ENCODE measurements around the gene CYSRT1.

CYSRT1 gene

DNA sequence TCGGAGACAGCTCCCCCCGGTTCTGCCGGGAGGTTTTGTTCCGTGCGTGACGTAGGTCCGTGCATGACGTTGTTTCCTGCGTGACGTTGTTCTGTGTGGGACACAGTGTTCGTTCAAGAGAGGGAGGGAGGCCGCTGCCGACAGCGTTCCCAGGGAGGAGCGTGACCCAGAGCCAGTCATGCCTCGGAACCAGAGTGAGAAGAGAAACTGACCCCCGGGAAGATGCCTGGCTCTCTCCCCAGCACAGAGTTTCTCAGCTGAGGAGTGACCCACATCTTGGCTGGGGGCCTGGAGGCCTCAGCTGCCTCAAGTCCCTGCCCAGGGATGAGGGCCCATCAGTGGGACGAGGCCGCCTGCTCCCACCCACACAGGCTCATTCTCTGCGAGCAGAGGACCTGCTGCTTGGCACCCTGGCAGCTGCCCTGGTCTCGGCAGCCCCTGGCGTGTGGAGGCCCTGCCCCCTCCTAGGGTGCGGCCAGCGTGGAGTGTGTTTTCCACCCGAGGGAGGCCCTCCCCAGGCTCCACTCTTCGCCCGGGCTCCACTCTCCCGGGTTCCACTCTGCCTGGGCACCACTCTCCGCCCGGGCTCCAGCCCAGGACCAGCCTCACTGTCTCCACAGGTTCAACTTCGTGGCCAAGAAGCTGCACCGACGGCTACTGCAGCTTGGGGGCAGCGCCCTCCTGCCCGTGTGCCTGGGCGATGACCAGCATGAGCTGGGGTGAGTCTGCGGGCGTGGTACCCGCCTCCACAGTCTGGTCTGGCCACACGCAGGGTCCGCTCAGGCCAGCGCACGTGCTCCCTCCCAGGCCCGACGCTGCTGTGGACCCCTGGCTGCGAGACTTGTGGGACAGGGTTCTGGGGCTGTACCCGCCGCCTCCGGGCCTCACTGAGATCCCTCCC lies 11.6 kb upstream of the CYSRT1 start:
- DNase-seq: no peak

DNA sequence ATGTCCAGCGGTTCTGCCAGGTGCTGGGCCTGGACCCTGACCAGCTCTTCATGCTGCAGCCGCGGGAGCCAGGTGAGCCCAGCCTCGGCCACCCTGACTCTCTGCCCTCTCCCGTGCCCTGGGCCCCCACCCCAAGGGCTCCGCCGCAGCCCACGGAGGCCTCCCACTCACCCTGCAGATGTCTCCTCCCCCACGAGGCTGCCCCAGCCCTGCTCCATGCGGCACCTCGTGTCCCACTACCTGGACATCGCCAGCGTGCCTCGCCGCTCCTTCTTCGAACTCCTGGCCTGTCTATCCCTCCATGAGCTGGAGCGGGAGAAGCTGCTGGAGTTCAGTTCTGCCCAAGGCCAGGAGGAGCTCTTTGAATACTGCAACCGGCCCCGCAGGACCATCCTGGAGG lies 10.4 kb upstream of the CYSRT1 start:
- DNase-seq: no peak

DNA sequence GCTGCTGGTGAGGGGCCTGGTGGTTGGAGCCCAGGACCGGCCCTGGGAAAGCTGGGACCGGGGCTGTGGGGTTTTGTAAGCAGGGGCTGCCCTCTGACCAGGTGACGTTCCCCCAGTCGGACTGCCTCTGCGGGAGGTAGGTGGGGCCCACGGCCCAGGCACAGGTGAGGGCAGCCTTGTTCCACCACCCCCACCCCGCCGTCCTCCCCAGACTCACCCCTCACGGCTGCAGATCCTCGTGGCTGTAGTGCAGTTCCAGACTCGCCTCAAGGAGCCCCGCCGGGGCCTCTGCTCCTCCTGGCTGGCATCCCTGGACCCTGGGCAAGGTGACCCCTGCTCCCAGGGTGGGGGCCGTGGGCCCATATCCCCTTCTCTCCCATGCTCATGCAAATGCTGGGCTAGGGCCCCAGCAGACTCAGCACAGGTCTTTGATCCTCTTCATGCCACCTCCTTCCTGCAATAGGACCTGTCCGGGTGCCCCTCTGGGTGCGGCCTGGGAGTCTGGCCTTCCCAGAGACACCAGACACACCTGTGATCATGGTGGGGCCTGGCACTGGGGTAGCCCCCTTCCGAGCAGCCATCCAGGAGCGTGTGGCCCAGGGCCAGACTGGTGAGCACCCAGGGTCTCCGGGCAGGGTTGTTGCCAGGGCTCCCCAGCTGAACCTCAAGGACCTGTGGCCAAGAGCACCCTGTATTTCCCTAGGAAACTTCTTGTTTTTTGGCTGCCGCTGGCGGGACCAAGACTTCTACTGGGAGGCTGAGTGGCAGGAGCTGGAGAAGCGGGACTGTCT lies 9.6 kb upstream of the CYSRT1 start:
- DNase-seq: no peak

DNA sequence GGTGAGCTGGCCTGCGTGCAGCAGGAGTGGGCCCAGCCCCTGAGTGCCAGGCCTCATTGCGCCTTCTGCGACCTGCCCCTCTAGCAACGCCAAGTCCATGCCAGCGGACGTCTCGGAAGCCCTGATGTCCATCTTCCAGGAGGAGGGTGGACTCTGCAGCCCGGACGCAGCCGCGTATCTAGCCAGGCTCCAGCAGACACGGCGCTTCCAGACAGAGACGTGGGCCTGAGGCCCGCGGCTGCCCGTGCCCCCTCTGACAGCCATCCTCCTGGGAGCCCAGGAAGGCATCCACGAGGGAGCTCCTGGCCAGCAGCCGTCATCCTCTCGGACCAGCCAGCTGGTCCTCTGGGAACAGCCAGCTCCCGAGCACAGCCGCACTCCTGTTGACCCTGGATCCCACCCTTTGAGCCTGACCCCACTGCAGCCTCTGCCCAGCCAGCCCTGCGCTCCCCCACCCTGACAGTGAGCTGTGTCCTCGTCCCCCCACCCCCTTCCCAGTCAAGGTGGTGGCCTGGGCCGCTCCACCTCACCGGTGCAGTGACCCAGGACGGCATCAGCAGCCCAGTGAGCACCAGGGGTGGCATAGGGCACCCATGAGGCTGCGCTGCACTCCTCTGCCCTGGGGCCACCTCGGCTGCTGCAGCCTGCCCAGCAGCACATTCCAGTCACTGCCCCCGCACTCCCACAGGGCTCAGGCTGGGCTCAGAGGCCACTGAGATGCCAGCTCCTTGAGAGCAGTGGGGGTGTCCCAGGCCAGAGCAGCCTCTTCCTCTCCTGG lies 8.6 kb upstream of the CYSRT1 start:
- DNase-seq: no peak

DNA sequence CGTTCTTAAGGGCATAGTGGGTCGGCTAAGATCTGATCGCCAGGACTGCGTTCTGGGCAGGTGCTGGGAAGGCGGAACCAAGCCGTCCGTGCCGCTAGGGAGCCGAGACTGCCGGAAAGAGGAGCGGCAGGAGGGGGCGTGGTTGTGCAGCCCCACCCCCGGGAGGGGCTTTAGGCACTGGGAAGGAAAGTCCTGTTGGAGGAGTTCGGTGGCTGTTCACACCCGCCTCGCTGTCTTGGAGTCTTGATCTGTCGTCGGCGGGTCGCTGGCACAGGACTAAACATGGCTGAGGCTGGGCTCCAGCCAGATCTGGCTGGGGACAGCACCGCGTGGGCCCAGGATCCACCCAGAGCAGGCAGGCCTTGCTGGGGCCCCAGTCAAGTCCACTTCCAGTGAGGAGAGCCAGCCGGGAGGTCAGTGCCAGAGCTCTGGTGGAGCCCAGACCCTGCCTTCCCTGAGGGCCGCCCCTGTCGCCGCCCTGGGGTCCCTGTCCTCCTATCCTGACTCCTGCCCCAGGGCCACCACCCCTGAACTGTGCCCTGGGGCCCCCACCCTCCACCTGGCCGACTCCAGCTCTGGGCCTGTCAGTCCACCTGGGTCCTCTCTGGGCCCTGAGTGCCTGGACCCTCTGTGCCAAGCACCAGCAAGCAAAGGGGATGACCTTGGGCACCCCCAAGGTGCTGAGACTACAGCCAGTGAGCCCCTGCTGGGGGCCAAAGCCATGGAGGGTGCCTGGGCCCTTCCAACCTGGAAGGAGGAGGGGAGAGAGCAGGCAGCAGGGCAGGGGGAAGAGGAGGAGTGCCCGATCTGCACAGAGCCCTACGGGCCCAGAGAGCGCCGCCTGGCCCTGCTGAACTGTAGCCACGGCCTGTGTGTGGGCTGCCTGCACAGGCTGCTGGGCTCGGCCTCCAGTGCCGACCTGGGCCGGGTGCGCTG lies 7.4 kb upstream of the CYSRT1 start:
- no peak for DNase-seq

DNA sequence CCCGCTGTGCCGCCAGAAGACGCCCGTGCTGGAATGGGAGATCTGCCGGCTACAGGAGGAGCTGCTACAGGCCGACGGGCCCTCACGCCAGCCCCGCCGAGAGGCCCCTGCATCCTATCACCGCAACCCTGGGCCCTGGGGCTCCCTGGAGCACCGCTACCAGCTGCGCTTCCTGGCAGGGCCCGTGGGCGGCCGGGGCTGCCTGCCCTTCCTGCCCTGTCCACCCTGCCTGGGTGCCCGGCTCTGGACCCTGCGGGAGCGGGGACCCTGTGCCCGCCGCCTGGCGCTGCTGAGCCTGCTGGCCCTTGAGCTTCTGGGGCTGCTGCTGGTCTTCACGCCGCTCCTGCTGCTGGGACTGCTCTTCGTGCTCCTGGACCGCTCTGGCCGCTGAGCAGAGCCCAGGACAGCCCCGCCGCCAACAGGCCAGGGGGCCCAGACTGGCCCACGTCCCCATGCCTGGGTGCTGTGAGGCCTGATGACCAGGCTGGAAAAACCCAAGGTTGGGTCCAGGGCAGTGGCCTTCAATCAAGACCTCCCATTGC lies 6.7 kb upstream of the CYSRT1 start:
- no peak for DNase-seq

DNA sequence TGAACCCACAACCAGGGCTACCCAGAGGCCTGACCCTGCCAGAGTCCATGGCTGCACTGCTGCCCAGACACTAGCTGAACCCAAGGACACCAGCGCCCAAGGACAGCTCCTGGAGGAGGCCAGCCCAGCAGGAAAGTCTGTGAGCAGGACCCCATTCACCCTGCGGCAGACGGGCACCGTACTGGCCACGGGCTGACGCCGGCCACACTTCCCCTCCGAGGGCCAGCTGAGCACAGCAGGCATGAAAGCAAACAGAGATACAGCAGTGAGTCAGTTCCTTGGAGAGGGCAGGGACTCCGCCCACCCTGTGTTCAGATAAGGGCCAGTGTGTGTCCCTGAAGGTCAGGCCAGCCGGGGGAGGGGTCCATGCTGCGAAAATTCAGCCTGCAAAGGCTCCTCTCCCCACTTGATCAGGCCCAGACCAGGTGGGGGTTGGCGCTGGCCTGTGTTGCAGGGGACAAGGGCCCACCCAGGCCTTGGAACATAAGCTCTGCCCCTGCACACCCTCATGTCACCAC lies 6.2 kb upstream of the CYSRT1 start:
- no peak for DNase-seq

DNA sequence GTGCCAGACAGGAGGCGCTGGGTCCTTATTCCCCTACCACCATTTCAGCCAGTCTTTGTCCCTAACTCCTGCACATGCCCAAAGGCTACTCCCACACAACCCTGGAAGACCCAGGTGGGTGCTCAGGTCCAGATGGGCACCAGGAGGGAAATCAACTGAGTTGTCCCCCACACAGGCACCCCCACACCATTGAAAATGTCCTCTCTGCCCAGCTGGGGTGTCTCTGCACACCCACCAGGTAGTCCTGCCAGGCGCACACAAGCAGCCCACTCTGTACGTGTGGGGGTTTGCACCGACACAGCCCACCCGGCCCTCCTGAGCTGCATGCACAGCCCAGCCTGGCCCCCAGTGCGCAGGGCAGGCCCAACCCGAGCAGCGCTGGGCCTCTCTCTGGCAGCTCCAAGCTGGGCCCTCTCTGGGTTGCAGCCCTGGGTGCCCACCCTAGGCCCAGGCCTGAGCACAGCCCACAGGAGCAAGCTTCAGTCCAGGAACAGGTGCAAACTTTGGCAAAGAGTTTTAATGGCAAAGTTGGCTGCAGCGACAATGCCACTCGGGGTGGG lies 5.1 kb upstream of the CYSRT1 start:
- DNase-seq: no peak

DNA sequence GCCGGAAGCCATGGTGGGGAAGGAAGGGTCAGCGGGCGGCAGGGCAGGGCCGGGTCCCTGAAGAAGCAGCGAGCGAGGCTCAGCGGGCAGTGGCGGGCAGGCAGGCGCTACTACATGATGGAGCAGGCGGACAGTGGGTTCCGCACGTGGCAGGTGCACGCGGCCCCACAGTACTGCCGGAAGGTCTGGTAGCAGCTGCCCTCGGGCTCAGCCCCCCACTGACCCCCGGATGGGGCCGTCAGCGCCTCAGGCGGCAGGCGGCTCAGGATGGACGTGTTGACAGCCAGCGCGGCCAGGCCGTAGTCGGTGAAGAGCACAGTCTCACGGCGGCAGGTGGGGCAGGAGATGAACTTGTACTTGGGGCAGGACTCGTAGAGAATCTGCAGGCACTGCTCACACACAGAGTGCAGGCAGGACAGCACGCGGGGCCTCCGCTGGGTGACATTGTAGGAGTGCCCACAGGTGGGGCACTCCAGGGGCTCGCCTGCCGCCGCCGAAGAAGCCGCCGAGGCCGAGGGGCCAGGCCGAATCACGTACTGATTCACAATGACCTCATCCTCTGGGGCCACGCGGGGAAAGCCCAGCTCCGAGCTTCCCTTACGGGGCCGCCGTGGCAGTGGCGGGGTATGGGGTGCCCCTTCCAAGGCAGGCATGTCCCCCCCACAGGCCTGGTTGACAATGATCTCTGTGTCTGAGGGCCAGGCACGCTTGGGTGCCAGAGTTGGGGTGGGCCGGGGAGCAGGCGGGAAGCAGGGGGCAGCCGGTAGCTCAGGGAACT lies 4.5 kb upstream of the CYSRT1 start:
- no peak for DNase-seq

DNA sequence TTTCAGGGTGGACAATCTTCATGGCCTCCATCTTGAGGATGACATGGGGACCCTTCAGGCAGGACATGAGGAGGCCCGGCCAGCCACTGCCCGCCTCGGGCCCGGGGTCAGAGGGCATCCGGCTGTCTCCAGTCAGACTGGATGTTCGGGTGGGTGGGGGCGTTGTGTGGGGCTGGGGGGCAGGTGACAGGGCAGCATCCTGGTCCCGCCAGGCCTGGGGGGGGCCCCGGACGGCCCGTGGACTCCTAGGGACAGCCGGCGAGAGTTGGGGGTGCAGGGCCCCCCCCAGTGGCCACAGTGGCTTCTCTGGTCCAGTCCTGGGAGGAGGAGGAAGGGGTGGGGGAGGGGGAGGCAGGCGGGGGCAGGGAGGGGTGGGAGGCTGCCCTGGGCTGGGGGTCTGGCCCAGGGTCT lies 3.9 kb upstream of the CYSRT1 start:
- no peak for DNase-seq

DNA sequence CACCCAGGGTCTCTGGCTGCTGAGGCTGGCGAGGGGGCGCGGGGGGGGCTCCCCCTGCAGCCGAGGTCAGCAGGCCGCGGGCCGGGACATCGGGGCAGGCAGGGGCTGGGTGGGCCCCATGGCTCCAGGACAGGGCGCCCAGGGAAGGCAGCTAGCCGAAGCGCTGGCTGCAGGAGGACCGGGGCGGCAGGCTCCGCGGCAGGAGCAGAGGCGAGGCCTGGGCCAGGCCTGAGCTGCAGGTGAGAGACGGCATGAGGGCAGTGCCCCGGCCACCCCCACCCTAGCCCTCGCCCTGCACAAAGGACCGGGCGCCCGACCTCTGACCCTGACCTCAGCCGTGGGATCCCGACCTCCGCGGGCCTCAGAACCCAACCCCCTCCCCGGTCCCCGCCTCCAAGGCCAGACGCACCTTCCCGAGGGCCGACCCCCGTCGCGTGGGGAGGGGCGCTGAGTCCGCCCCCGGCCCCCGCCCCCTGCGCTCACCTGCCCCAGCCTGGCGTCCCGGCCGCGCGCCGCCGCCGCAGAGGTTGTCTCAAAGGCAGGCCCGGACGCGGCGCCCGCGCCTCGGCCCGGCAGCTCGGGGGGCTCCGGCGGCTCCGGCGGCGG lies 3.4 kb upstream of the CYSRT1 start:
- DNase-seq: no peak

DNA sequence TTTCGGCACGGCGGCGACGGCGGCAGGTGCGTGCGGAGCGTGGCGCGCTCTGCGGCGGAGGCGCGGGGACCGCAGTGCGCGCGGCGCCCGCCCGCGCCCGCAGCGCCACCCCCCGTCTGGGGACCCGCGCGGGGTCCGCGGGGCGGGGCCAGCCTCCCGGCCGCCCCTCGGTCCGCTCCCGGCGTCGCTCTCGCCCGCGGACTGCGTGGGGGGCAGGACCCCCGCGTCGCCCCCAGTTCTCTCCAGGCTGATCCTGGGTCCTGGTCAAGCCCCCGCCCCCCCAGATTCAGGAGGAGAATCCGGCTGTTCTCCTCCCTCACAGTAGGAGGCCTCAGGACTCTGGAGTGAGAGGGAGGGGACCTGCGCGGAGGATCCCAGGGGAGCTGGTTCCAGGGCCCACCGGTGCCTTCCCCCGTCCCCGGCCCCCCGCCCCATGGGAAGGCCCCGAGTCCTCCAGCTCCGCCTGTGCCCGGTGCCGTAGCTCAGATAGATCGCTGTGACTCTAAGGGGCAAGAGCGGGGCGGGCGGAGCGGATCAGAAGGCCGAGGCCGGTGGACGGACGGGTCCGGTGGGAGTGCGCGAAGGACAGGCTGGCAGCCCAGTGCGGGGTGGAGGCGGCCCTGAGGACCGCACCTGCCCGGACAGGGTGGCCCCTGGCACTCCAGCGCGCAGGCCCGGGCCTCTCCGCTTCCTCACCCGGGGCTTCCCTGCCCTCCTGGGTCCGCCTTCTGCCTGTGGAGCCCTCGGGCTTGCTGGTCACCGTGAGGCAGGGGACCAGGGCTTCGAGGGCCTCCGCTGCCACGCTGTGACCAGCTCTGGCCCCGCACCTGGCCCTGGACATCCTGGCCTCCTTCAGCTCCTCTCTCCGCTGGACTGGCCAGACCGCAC lies 2.5 kb upstream of the CYSRT1 start, which contains the start of gene RNF208:
Gene RNF208 (minus strand): TSS at position 51 of the 888 bp plus-strand sequence. CDS start 1,028 bp downstream, outside the sequence.
- DNase-seq: no peak

DNA sequence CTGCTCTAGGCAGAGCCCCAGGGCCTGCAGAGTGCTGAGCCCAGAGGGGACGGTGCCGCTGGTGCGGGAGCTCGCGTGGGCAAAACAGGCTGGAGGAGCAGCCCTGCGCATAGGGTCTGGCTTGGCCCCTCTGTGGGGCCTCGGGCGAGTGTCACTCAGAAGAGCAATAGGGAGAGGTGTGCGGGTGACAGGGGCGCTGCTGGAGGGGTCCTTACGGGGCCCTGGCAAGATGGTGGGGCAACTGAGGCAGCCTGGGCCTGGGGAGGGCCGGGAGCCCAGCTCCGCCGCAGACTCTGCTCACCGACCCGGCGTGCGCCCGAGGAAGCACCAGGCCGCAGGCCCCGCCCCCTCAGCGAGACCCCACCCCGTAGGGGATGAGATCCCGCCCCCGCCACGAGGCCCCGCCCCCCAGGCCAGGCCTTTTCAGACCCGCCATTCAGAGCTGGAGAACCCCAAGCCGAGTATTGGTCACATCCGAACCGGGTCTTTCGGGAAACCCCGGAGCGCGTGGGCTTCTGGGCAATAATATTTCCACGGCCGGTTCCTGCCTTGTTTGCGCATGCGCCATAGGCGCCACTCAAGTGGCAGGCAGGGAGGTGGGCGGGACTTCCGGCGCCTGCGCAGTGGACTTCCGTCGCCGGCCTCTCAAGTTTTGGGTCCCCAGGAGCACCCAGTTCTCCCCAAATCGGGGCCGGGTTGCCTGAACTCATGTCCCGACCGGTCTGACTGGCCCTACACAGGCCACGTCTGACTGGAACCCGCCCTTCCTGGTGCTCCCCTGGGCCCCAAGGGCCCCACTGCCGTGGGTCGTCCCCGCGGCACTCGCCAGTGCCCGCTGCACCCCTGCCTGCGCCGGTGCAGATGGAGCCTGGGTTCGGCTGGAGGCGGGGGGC lies 1.6 kb upstream of the CYSRT1 start:
- peak; percentile 73 for DNase-seq

DNA sequence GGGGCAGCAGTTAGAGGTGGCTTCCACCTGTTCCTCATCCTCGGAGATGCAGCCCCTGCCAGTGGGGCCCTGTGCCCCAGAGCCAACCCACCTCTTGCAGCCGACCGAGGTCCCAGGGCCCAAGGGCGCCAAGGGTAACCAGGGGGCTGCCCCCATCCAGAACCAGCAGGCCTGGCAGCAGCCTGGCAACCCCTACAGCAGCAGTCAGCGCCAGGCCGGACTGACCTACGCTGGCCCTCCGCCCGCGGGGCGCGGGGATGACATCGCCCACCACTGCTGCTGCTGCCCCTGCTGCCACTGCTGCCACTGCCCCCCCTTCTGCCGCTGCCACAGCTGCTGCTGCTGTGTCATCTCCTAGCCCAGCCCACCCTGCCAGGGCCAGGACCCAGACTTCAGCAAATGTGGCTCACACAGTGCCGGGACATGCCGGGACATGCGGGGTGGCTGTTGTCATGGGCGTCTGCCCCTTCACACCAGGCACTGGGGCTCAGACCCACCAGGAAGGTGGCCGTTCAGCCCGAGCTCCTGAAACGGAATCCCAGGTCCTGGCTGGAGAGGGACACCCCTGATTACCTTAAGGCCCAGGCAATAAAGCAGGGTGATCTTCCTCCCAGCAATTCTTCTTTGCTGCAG lies 841 bp downstream of the CYSRT1 start:
- no peak for DNase-seq

DNA sequence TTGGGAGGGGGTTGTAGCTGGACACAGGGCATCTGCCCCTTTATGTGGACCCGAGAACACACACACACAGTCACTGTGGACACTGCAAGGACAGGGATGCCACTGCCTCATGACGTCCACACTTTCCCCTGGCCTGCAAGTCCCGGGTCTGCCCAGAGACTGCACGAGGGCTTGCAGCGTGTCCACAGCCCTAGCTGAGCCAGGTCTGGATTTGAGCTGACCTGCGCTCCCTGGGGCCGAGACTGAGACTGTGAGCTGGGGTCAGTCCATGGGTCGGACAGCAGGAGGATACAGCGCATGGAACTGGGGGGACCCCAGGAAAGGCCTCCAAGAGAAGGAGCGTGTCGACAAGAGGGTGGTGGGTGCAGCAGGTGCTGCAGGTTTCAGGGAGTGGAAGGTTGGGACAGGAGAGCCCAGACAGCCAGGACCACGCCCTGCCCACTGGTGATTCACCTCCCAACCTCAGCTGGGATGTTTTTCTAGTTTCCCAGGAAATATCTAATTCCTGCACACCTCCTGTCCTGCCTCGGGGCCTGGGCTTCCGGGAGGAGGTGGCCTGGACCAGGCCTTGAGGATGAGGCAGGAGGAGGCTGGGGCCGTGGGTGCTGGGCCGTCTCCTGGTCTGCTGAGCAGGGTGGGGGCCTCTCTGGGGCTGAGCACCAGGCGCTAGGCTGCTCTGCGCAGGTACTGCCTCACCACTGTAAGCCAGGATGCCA lies 1.5 kb downstream of the CYSRT1 start:
- no peak for DNase-seq

DNA sequence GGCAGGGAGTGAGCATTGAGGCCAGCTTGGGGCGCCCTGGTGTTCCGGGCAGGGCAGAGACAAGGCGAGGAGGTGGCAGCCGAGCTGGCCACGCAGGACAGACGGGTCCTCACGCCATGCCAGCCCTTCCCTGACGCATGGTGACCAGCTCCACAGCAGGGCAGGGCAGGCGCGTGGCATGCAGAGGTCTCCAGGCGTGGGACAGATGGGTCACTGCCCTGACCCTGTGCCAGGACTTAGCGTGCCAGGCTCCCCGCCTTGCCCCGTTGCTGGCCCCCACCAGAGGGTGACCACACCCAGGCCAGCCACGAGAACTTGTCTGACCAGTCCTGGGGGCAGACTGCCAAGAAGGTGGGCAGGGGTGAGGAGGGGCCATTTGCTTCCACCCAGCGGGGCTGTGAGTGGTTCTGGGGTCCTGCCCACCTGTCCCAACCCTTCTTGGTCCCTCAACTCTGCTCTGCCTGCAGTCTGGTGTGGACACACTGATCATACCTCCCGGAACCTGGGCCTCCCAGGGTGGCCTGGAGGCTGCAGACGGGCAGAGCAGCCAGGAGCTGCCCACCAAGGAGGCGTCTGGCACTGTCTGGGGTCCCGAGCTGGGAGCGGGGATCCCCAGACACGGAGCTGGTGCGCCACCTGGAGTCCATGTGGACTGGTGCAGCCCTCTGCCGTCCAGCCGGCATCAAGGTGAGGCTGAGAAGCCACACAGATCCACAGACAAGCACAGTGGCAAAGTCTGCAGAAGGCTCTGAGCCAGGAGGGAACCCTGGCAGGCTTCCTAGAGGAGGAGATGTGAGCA lies 2.3 kb downstream of the CYSRT1 start, which contains the start of gene RNF224:
Gene RNF224 (plus strand): TSS at position 449 of the 799 bp plus-strand sequence. CDS start 834 bp downstream, outside the sequence.
- DNase-seq: no peak
